Endothelial cell of umbilical vein (primary cell): Measurements from ENCODE around the gene GABARAPL2. TPM values are rescaled to one million over a fixed set of nuclear protein-coding genes. Genes with fewer than 3 reads are reported as not detected.

Source experiments
- BruUV-seq: library from RNA; stranded (reverse); fragments of 400-500 nt; replicated peaks from 2 replicates; lab custom pipeline; 2021; lab: Mats Ljungman, UMichigan
- CTCF ChIA-PET: fragments of 300-600, 350-600 bp; sonication (Branson Sonifier 250); formaldehyde crosslinking; loops from one replicate; lab custom pipeline; 2021; ENCODE audit warnings: antibody characterized with exemption, inconsistent platforms; lab: Charles Lee
- POLR2A ChIA-PET: fragments of 300-600, 350-600 bp; sonication (Branson Sonifier 250); formaldehyde crosslinking; loops from one replicate; lab custom pipeline; 2021; ENCODE audit warnings: antibody characterized with exemption, inconsistent platforms; lab: Charles Lee
- DNase-seq: peaks from one replicate; pipeline ENCODE4 v3.0.0-alpha.2; 2011; ENCODE audit warnings: low read depth, low spot score
- FAIRE-seq: peaks from 2 replicates; lab custom pipeline; 2011; peaks lifted over from hg19 to GRCh38; lab: Jason Lieb, UNC
- H2AFZ ChIP-seq: 2 replicates; pipeline ENCODE4 v1.6.0; 2012; ENCODE audit warnings: low read depth, low read length, control low read depth, inconsistent platforms
- H3K27ac ChIP-seq: 2 replicates; pipeline ENCODE4 v1.5.1; 2011; ENCODE audit warnings: low read depth, mild to moderate bottlenecking, control low read depth, low read length, moderate library complexity; ENCODE audit not compliant: insufficient read depth
- H3K27me3 ChIP-seq, 2 experiments: 2 replicates each; pipeline versions ENCODE4 v1.6.0 to v1.6.1; 2011; ENCODE audit warnings: low read length in 2 of 2, mixed read lengths in 1 of 2; ENCODE audit not compliant: control insufficient read depth in 2 of 2, insufficient read depth in 2 of 2
- H3K36me3 ChIP-seq, 2 experiments: 2 replicates in 1 of 2; 3 replicates in 1 of 2; pipeline ENCODE4 v1.5.1; 2011; ENCODE audit warnings: low read length in 2 of 2, mild to moderate bottlenecking in 1 of 2, moderate library complexity in 1 of 2; ENCODE audit not compliant: control insufficient read depth in 2 of 2, insufficient read depth in 2 of 2; ENCODE audit errors: extremely low read depth in 1 of 2
- H3K4me1 ChIP-seq: 3 replicates; pipeline ENCODE4 v1.5.1; 2011; ENCODE audit warnings: mild to moderate bottlenecking, low read length; ENCODE audit not compliant: control insufficient read depth, insufficient read depth; ENCODE audit errors: extremely low read depth
- H3K4me2 ChIP-seq: 2 replicates; pipeline ENCODE4 v1.6.1; 2011; ENCODE audit warnings: low read length, control low read depth, mixed read lengths; ENCODE audit not compliant: insufficient read depth
- H3K4me3 ChIP-seq, 3 experiments: fragments of 200-600 bp in 1 of 3; sonication (generic), shearing (Covaris generic) in 1 of 3; replicated peaks in 1 of 3; 2 replicates each; pipeline ENCODE4 v1.5.1; 2011 to 2016; ENCODE audit warnings: control low read depth in 3 of 3, low read length in 3 of 3, mild to moderate bottlenecking in 2 of 3, inconsistent platforms in 1 of 3, low read depth in 1 of 3, moderate library complexity in 1 of 3; ENCODE audit not compliant: insufficient read depth in 1 of 3
- H3K79me2 ChIP-seq: 2 replicates; pipeline ENCODE4 v1.6.0; 2012; ENCODE audit warnings: low read length, inconsistent platforms; ENCODE audit not compliant: control insufficient read depth, insufficient read depth
- H3K9ac ChIP-seq: replicated peaks from 2 replicates; pipeline ENCODE3; 2011; ENCODE audit warnings: low read length, control low read depth; ENCODE audit not compliant: insufficient read depth; ENCODE audit errors: extremely low read depth
- H3K9me1 ChIP-seq: replicated peaks from 3 replicates; pipeline ENCODE4 v1.6.0; 2011; ENCODE audit warnings: mild to moderate bottlenecking, low read length; ENCODE audit not compliant: control insufficient read depth, insufficient read depth; ENCODE audit errors: extremely low read depth
- H3K9me3 ChIP-seq: replicated peaks from 2 replicates; pipeline ENCODE4 v1.5.1; 2012; ENCODE audit warnings: low read length, inconsistent platforms; ENCODE audit not compliant: control insufficient read depth, insufficient read depth
- H4K20me1 ChIP-seq: replicated peaks from 2 replicates; pipeline ENCODE3; 2011; ENCODE audit warnings: mild to moderate bottlenecking, low read length; ENCODE audit not compliant: control insufficient read depth, insufficient read depth; ENCODE audit errors: extremely low read depth
- EZH2 ChIP-seq: IDR thresholded peaks from 2 replicates; pipeline ENCODE4 v1.6.1; 2012; ENCODE audit warnings: borderline replicate concordance, low read depth, mild to moderate bottlenecking, moderate library complexity, low read length, inconsistent platforms; ENCODE audit not compliant: severe bottlenecking
- FOS ChIP-seq: IDR thresholded peaks from 2 replicates; pipeline ENCODE4 v1.6.1; 2011; ENCODE audit warnings: mild to moderate bottlenecking, low read length, moderate library complexity, borderline replicate concordance; ENCODE audit not compliant: insufficient read depth
- GATA2 ChIP-seq: IDR thresholded peaks from 2 replicates; pipeline ENCODE4 v1.7.0; 2011; ENCODE audit warnings: low read depth, mild to moderate bottlenecking, moderate library complexity, mixed read lengths, low read length; ENCODE audit not compliant: insufficient read length, insufficient read depth
- JUN ChIP-seq: IDR thresholded peaks from 2 replicates; pipeline ENCODE4 v1.6.1; 2011; ENCODE audit warnings: borderline replicate concordance, low read depth; ENCODE audit not compliant: insufficient read length, insufficient read depth
- MYC ChIP-seq: IDR thresholded peaks from one replicate; pipeline ENCODE4 v1.6.1; 2011; ENCODE audit warnings: mild to moderate bottlenecking, low read depth, low read length
- POLR2A ChIP-seq: IDR thresholded peaks from 2 replicates; pipeline ENCODE4 v1.6.1; 2012; ENCODE audit warnings: low read depth, mild to moderate bottlenecking, control low read depth, low read length
- POLR2AphosphoS5 ChIP-seq: IDR thresholded peaks from 2 replicates; pipeline ENCODE4 v1.6.1; 2012; ENCODE audit warnings: low read depth, mild to moderate bottlenecking, control low read depth, low read length, moderate library complexity; ENCODE audit not compliant: insufficient read depth
- dilution Hi-C: fragments of 300-500 bp; cut with MboI; formaldehyde crosslinking; loops from one replicate; pipeline ENCODE4 v1.15.0; 2019; ENCODE audit warnings: low sequenced_read_pairs; ENCODE audit not compliant: extremely low pct_ligation_motif_present
- intact Hi-C: fragments of 100-400 bp; cut with micrococcal nuclease; formaldehyde crosslinking; loops from one replicate; pipeline ENCODE4 v1.10.0; 2022
- polyA plus RNA-seq, 4 experiments: library from polyadenylated mRNA; depleted of rRNA in 3 of 4; stranded (reverse) in 3 of 4; unstranded in 1 of 4; fragments of >200 nt; gene quantifications; 2 replicates each; pipeline versions ENCODE4 v1.2.1 to v1.2.3, GENCODE V29; 2011 to 2012; ENCODE audit warnings: missing spikeins in 1 of 4
- total RNA-seq: library from RNA; stranded (reverse); gene quantifications from 2 replicates; pipeline ENCODE4 v1.2.3, GENCODE V29; 2021
- TF ChIP-seq, protein P1 (sequence below): IDR thresholded peaks from 2 replicates; pipeline ENCODE4 v1.6.1; 2011; ENCODE audit not compliant: insufficient read depth, insufficient read length
- TF ChIP-seq, protein P2 (sequence below), 2 donors: IDR thresholded peaks; 1 replicate in 1 of 2; 2 replicates in 1 of 2; pipeline ENCODE4 v1.5.1; 2011; ENCODE audit warnings: low read length in 2 of 2, mild to moderate bottlenecking in 2 of 2, moderate library complexity in 2 of 2, control low read depth in 1 of 2, inconsistent platforms in 1 of 2, low read depth in 1 of 2; ENCODE audit not compliant: insufficient read depth in 1 of 2; ENCODE audit errors: extremely low read depth in 1 of 2

Gene GABARAPL2
- total and polyA plus RNA-seq, 2 donors (not counting 3 experiments of a cell fraction or from before 2014, with no cell fraction given) = 77.9 to 84.5 TPM

- ChIA-PET CTCF (interaction anchor here (0.6 to 1.1 kb wide), 2 partner anchors 13 to 20 kb away, joined by 3 read pairs; no protein-coding TSS in a partner anchor), POLR2A (no interaction called here)
- no peaks in the 10 kb centered on the region for H3K79me2 ChIP-seq
- H3K4me2 ChIP-seq = no peak overlapping the region
- no peak overlapping the region for H3K27ac ChIP-seq
- no peaks in the 10 kb centered on the region for H3K4me1 ChIP-seq
- dilution Hi-C loops = no loop called here
- H3K36me3 ChIP-seq = peaks cover 17 to 24% of the 10 kb centered on the region in 2 experiments
- H3K4me3 ChIP-seq = no peak overlapping the region
- intact Hi-C loops = no loop called here
- FAIRE-seq (no peak), DNase-seq (no peak)
- H2AFZ ChIP-seq = no peak overlapping the region
- H3K9ac ChIP-seq = no peak overlapping the region
- H3K9me3 ChIP-seq = no peaks in the 10 kb centered on the region
- no peak for TF ChIP-seq GATA2
- TF ChIP-seq, protein P1, sequence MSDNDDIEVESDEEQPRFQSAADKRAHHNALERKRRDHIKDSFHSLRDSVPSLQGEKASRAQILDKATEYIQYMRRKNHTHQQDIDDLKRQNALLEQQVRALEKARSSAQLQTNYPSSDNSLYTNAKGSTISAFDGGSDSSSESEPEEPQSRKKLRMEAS = no peak
- TF ChIP-seq POLR2AphosphoS5 = no peak
- TF ChIP-seq EZH2 = no peak
- no peak for TF ChIP-seq POLR2A
- no peak for TF ChIP-seq MYC
- no peak for TF ChIP-seq FOS
- no peak for TF ChIP-seq JUN
- TF ChIP-seq, protein P2, sequence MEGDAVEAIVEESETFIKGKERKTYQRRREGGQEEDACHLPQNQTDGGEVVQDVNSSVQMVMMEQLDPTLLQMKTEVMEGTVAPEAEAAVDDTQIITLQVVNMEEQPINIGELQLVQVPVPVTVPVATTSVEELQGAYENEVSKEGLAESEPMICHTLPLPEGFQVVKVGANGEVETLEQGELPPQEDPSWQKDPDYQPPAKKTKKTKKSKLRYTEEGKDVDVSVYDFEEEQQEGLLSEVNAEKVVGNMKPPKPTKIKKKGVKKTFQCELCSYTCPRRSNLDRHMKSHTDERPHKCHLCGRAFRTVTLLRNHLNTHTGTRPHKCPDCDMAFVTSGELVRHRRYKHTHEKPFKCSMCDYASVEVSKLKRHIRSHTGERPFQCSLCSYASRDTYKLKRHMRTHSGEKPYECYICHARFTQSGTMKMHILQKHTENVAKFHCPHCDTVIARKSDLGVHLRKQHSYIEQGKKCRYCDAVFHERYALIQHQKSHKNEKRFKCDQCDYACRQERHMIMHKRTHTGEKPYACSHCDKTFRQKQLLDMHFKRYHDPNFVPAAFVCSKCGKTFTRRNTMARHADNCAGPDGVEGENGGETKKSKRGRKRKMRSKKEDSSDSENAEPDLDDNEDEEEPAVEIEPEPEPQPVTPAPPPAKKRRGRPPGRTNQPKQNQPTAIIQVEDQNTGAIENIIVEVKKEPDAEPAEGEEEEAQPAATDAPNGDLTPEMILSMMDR (IDR thresholded peaks at IDR 0.05; ENCODE audit: extremely low read depth in 1 of 2, insufficient read depth in 1 of 2, low read depth in 1 of 2, low read length in 2 of 2) = no peak
- H4K20me1 ChIP-seq = no peaks in the 10 kb centered on the region
- no peaks in the 10 kb centered on the region for H3K27me3 ChIP-seq
- no TSS peak for BruUV-seq
- H3K9me1 ChIP-seq = no peaks in the 10 kb centered on the region
Measured at GRCh38 chr16:75606507-75606906, 40.3 kb downstream of the GABARAPL2 start.
